Upper lobe of right lung (tissue), 1 donor: ENCODE results near the gene TFDP1. TPM values are rescaled to one million over a fixed set of nuclear protein-coding genes. Genes with fewer than 3 reads are reported as not detected.

ENCODE experiments used
- ATAC-seq: fragments of 200-7000 bp; cut with Tn5 transposase; one replicate; pipeline ENCODE4 v1.9.1; 2020; ENCODE audit warnings: mild to moderate bottlenecking, moderate library complexity
- DNase-seq: peaks from one replicate; pipeline ENCODE4 v3.0.0-alpha.2; 2020
- H3K27ac ChIP-seq: fragments of 200-600 bp; one replicate; pipeline ENCODE4 v1.8.0; 2022
- H3K27me3 ChIP-seq: fragments of 200-600 bp; one replicate; pipeline ENCODE4 v1.8.0; 2022; ENCODE audit warnings: mild to moderate bottlenecking
- H3K36me3 ChIP-seq: fragments of 200-600 bp; one replicate; pipeline ENCODE4 v1.8.0; 2022
- H3K4me1 ChIP-seq: fragments of 200-600 bp; one replicate; pipeline ENCODE4 v1.8.0; 2022
- H3K4me3 ChIP-seq: fragments of 200-600 bp; one replicate; pipeline ENCODE4 v1.8.0; 2022; ENCODE audit warnings: mild to moderate bottlenecking
- H3K9me3 ChIP-seq: fragments of 200-600 bp; one replicate; pipeline ENCODE4 v1.8.0; 2022
- intact Hi-C: fragments of 100-400 bp; cut with DNase I; formaldehyde crosslinking; loops from one replicate; pipeline ENCODE4 v1.11.0; 2022
- total RNA-seq: library from RNA; stranded (reverse); fragmentation: NEBNext Ultra II Directional; extraction: Animal tissue kit (Norgen Biotek cat#: 25700); gene quantifications from one replicate; pipeline ENCODE4 v1.2.1, GENCODE V29; 2021
- TF ChIP-seq, protein P1 (sequence below): fragments of 200-600 bp; IDR thresholded peaks from one replicate; pipeline ENCODE4 v1.8.0; 2022; ENCODE audit warnings: antibody characterized with exemption
- donor health status: DM: no; HTN: yes; CAD: no; lungs with severe emphysema.

Gene TFDP1
- total RNA-seq, 1 donor from 2014 or later = 42.3 TPM

DNA sequence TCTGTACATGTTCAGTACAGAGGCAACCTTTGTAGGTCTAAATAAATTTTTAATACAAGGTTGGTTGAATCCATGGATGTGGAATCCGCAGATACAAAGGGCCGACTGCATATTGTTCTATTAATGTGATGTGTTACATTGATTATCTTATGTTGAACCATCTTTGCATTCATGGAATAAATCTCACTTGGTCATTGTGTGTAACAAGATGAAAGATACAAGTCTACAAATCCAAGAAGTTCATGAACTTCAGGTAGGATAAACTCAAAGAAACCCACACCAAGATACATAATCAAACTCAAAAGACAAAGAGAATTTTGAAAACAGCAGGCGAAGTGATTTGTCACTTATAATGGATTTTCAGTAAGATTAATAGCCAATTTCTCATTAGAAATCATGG, 8.0 kb upstream of the TFDP1 start:
- no peak overlapping the region for H3K27ac ChIP-seq
- no peak overlapping the region for H3K4me3 ChIP-seq
- intact Hi-C loops = no loop called here
- TF ChIP-seq, protein P1, sequence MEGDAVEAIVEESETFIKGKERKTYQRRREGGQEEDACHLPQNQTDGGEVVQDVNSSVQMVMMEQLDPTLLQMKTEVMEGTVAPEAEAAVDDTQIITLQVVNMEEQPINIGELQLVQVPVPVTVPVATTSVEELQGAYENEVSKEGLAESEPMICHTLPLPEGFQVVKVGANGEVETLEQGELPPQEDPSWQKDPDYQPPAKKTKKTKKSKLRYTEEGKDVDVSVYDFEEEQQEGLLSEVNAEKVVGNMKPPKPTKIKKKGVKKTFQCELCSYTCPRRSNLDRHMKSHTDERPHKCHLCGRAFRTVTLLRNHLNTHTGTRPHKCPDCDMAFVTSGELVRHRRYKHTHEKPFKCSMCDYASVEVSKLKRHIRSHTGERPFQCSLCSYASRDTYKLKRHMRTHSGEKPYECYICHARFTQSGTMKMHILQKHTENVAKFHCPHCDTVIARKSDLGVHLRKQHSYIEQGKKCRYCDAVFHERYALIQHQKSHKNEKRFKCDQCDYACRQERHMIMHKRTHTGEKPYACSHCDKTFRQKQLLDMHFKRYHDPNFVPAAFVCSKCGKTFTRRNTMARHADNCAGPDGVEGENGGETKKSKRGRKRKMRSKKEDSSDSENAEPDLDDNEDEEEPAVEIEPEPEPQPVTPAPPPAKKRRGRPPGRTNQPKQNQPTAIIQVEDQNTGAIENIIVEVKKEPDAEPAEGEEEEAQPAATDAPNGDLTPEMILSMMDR = no peak
- ATAC-seq (no peak), DNase-seq (no peak)
- peaks cover 12% of the 10 kb centered on the region for H3K9me3 ChIP-seq
- no peaks in the 10 kb centered on the region for H3K36me3 ChIP-seq
- no peaks in the 10 kb centered on the region for H3K4me1 ChIP-seq
- H3K27me3 ChIP-seq = no peaks in the 10 kb centered on the region

DNA sequence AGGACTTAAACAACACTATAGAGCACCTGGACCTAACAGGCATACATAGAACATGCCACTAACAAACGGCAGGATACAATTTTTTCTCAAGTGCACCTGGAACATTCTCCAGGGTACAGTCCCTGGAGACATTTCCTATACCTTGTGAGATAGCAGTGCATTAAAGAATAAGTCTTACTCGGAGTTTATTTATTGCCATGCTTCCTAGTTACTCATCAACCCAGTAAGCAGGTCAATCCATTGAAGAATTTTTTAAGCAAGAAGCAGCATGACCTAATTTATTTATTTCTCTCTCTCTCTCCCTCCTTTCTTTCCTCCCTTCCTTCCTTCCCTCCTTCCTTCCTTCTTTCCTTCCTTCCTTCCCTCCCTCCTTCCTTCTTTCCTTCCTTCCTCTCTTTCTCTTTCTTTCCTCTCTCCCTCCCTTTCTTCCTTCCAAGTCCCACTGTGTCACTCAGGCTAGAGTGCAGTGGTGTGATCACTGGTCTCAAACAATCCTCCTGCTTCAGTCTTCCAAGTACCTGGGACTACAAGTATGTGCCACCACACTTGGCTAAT, 6.6 kb upstream of the TFDP1 start:
- DNase-seq (no peak), ATAC-seq (no peak)
- H3K4me1 ChIP-seq = no peaks in the 10 kb centered on the region
- no peak overlapping the region for H3K27ac ChIP-seq
- no peak overlapping the region for H3K4me3 ChIP-seq
- H3K9me3 ChIP-seq = peaks cover 12% of the 10 kb centered on the region
- no peaks in the 10 kb centered on the region for H3K27me3 ChIP-seq
- H3K36me3 ChIP-seq = no peaks in the 10 kb centered on the region
- intact Hi-C loops = no loop called here
- TF ChIP-seq, protein P1 = no peak

DNA sequence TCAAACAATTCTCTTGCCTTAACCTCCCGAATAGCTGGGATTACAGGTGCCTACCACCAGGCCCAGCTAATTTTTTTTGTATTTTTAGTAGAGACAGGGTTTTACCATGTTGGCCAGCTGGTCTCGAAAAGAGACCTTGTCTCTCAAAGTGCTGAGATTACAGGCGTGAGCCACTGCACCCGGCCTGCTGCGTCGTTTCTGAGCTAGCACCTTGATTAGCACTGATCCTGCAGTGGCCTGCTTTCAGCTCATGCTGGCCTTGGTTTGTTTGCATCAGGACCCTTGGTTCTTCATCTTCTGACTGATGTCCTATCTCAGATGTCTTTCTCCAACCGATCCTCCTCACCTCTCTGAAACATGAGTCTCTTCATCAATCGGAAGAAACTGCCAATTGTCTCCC, 4.9 kb upstream of the TFDP1 start:
- ATAC-seq = no peak
- peak; percentile 31 for DNase-seq
- Histone ChIP-seq H3K9me3 (peaks cover 12% of the 10 kb centered on the region), H3K27me3 (no peaks in the 10 kb centered on the region), H3K4me1 (no peaks in the 10 kb centered on the region), H3K27ac (no peak overlapping the region), H3K36me3 (no peaks in the 10 kb centered on the region), H3K4me3 (no peak overlapping the region)
- intact Hi-C loops = no loop called here
- TF ChIP-seq, protein P1 = no peak

DNA sequence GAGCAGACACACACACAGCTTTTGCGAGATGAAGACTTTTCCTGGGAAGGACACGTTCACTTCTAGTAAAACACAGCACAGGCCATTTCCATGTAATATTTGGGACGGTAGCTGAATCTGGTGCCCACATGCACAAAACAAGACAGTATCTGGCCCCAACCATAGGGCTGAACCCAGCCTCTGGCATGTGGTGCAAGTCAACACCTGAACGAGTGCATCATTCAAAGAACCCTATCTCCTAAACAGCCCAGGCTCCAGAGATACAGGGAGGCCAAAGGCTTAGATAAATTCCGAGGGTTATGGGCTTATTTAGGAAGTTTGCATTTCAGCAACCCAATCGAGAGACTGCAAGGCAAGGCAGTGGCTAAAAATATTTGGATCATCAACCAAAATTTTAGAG, 2.7 kb upstream of the TFDP1 start:
- TF ChIP-seq, protein P1 = no peak
- no peak overlapping the region for H3K27ac ChIP-seq
- H3K27me3 ChIP-seq = no peaks in the 10 kb centered on the region
- DNase-seq = peak; percentile 11
- H3K9me3 ChIP-seq = peaks cover 5% of the 10 kb centered on the region
- H3K4me3 ChIP-seq = no peak overlapping the region
- peaks cover 5% of the 10 kb centered on the region for H3K36me3 ChIP-seq
- H3K4me1 ChIP-seq = peaks cover 11% of the 10 kb centered on the region
- intact Hi-C loops = no loop called here
- ATAC-seq = no peak

DNA sequence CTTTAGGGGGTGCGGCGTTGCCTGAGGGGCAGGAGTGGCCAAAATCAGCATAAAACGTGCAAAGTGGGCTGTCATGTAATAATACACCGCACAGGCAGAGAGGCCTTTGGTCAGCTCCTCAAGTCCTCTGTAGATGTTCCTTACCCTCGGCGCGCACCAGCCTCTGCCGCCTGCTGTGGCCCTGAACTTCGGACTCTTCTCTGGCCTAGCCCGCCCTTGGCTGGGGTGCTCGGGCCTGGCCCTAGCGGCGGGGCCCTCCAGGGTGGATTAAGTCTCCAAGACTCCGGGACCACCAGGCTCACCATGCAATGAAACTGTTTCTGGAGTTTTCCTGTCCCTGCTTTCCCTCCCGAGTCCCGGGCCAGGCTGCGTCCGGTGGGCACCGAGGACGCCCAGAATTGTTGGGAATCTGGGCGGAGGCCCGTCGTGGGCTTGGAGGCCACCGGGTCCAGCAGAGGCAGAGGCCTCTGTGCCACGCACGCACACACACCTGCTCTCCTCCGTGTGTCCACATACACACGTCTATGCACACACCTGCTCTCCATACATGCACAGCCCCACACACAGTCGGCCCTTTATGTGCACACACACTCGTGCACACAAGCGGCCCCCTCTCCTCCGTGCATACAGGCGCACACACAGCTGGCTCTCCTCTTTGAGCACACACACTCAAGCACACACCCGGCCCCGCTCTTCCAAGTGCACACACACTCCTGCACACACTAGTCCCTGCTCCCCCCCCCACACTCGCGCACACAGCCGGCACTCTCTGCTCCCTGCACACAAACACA, 1.5 kb upstream of the TFDP1 start:
- Histone ChIP-seq H3K4me3 (no peak overlapping the region), H3K27me3 (no peaks in the 10 kb centered on the region), H3K9me3 (no peaks in the 10 kb centered on the region), H3K27ac (no peak overlapping the region), H3K4me1 (peaks cover 13% of the 10 kb centered on the region), H3K36me3 (peaks cover 6% of the 10 kb centered on the region)
- DNase-seq = peak; percentile 52
- no peak for ATAC-seq
- intact Hi-C loops = no loop called here
- TF ChIP-seq, protein P1 = no peak
